ENCODE data around the gene DCAF4. TPM values are rescaled to one million over a fixed set of nuclear protein-coding genes. Genes with fewer than 3 reads are reported as not detected.

The DCAF4 gene
- polyA plus RNA-seq, 1 experiment, result 29.2 TPM

- Histone ChIP-seq H3K27me3 (ENCODE audit: control insufficient read depth, insufficient read depth, low read length) (no peaks in the 10 kb centered on the region), H3K36me3 (ENCODE audit: control insufficient read depth, insufficient read depth, low read length) (peaks cover 4% of the 10 kb centered on the region), H3K4me3 (ENCODE audit: low read depth, low read length) (no peak overlapping the region)
- no peak for TF ChIP-seq CTCF (IDR thresholded peaks at IDR 0.05; ENCODE audit: insufficient read depth, low read depth, low read length)
- no peak for DNase-seq (ENCODE audit: low read depth)
- POLR2A ChIA-PET, result no interaction called here
- CTCF ChIA-PET, result no interaction called here
These were observed 60.6 kb downstream of the DCAF4 start for GRCh38 chr14:72986857-72987256.

GRCh38 chr14:72990171-72990570 lies 63.9 kb downstream of the DCAF4 start:
- H3K27me3 ChIP-seq (ENCODE audit: control insufficient read depth, insufficient read depth, low read length), result no peaks in the 10 kb centered on the region
- ChIA-PET POLR2A (no interaction called here), CTCF (no interaction called here)
- H3K36me3 ChIP-seq (ENCODE audit: control insufficient read depth, insufficient read depth, low read length), result peaks cover 9% of the 10 kb centered on the region
- H3K4me3 ChIP-seq (ENCODE audit: low read depth, low read length), result no peak overlapping the region
- no peak for TF ChIP-seq CTCF (IDR thresholded peaks at IDR 0.05; ENCODE audit: insufficient read depth, low read depth, low read length)
- no peak for DNase-seq (ENCODE audit: low read depth)

- H3K27me3 ChIP-seq (ENCODE audit: control insufficient read depth, insufficient read depth, low read length), result no peaks in the 10 kb centered on the region
- H3K4me3 ChIP-seq (ENCODE audit: low read depth, low read length), result no peak overlapping the region
- ChIA-PET CTCF (no interaction called here), POLR2A (no interaction called here)
- peaks cover 18% of the 10 kb centered on the region for H3K36me3 ChIP-seq (ENCODE audit: control insufficient read depth, insufficient read depth, low read length)
- DNase-seq (ENCODE audit: low read depth), result no peak
- TF ChIP-seq CTCF (IDR thresholded peaks at IDR 0.05; ENCODE audit: insufficient read depth, low read depth, low read length), result no peak
These were observed 70.7 kb downstream of the DCAF4 start for GRCh38 chr14:72996916-72997315.

- Histone ChIP-seq H3K27me3 (ENCODE audit: control insufficient read depth, insufficient read depth, low read length) (no peaks in the 10 kb centered on the region), H3K36me3 (ENCODE audit: control insufficient read depth, insufficient read depth, low read length) (peaks cover 13% of the 10 kb centered on the region), H3K4me3 (ENCODE audit: low read depth, low read length) (no peak overlapping the region)
- no peak for TF ChIP-seq CTCF (IDR thresholded peaks at IDR 0.05; ENCODE audit: insufficient read depth, low read depth, low read length)
- POLR2A ChIA-PET, result no interaction called here
- CTCF ChIA-PET, result interaction anchor here (1.8 kb wide), 1 partner anchor 10 kb away, joined by 3 read pairs; no protein-coding TSS in a partner anchor
- DNase-seq (ENCODE audit: low read depth), result no peak
These were observed 72.1 kb downstream of the DCAF4 start for GRCh38 chr14:72998252-72998903.

GRCh38 chr14:72999316-72999715 lies 73.1 kb downstream of the DCAF4 start:
- H3K4me3 ChIP-seq (ENCODE audit: low read depth, low read length), result no peak overlapping the region
- no peaks in the 10 kb centered on the region for H3K27me3 ChIP-seq (ENCODE audit: control insufficient read depth, insufficient read depth, low read length)
- no peak for DNase-seq (ENCODE audit: low read depth)
- CTCF ChIA-PET, result interaction anchor here (1.8 kb wide), 1 partner anchor 11 kb away, joined by 3 read pairs; no protein-coding TSS in a partner anchor
- no peak for TF ChIP-seq CTCF (IDR thresholded peaks at IDR 0.05; ENCODE audit: insufficient read depth, low read depth, low read length)
- peaks cover 13% of the 10 kb centered on the region for H3K36me3 ChIP-seq (ENCODE audit: control insufficient read depth, insufficient read depth, low read length)
- POLR2A ChIA-PET, result no interaction called here

All from BJ (cell line).